ENCODE results near the gene VHLL.
"Not testable (repeated sequence)": the region's sequence is repeated elsewhere in the genome, so short reads cannot be mapped to it uniquely, and the experiment has no call there.

GRCh38 chr1:156323179-156323578, 24.1 kb upstream of the VHLL start:
- not testable (repeated sequence) for TF ChIP-seq CTCF, POLR2A (IDR thresholded peaks at IDR 0.05)

Measured in esophagus squamous epithelium (tissue), 4 donors.